H1 (cell line): ENCODE measurements around the gene OR8B4. TPM values are rescaled to one million over a fixed set of nuclear protein-coding genes. Genes with fewer than 3 reads are reported as not detected.

Source experiments
- CTCF ChIA-PET: fragments of 300-600 bp; sonication (Branson Sonifier 250); formaldehyde crosslinking; loops from one replicate; lab custom pipeline; 2021; ENCODE audit not compliant: partially characterized antibody; lab: Charles Lee
- POLR2A ChIA-PET: fragments of 300-600 bp; sonication (Branson Sonifier 250); formaldehyde crosslinking; loops from one replicate; lab custom pipeline; 2021; ENCODE audit warnings: inconsistent platforms; ENCODE audit not compliant: partially characterized antibody; lab: Charles Lee
- DNase-seq, 2 experiments: peaks; one replicate each; pipeline versions ENCODE4 v3.0.0 to v3.0.0-alpha.2; 2010 to 2022; ENCODE audit warnings: low spot score in 2 of 2, low read depth in 1 of 2, mixed read lengths in 1 of 2
- FAIRE-seq: peaks from 2 replicates; lab custom pipeline; 2011; peaks lifted over from hg19 to GRCh38; lab: Jason Lieb, UNC
- H2AFZ ChIP-seq: 2 replicates; pipeline ENCODE4 v1.8.1; 2012; ENCODE audit warnings: low read length, inconsistent platforms
- H2AK5ac ChIP-seq: 2 replicates; pipeline ENCODE4 v1.6.1; 2013; ENCODE audit warnings: low read depth, low read length
- H2BK120ac ChIP-seq: replicated peaks from 2 replicates; pipeline ENCODE3; 2013; ENCODE audit warnings: low read depth, low read length, inconsistent platforms
- H2BK12ac ChIP-seq: 2 replicates; pipeline ENCODE4 v1.6.1; 2013; ENCODE audit warnings: low read depth, low read length
- H2BK15ac ChIP-seq: 2 replicates; pipeline ENCODE4 v1.6.1; 2013; ENCODE audit warnings: low read length
- H2BK20ac ChIP-seq: 2 replicates; pipeline ENCODE4 v1.6.1; 2013; ENCODE audit warnings: low read length
- H2BK5ac ChIP-seq: 2 replicates; pipeline ENCODE4 v1.6.1; 2013; ENCODE audit warnings: low read depth, low read length
- H3K14ac ChIP-seq: 2 replicates; pipeline ENCODE4 v1.6.1; 2013; ENCODE audit warnings: inconsistent platforms; ENCODE audit not compliant: insufficient read length
- H3K18ac ChIP-seq: 2 replicates; pipeline ENCODE4 v1.6.1; 2013; ENCODE audit warnings: low read length; ENCODE audit errors: extremely low read depth
- H3K23ac ChIP-seq: 2 replicates; pipeline ENCODE4 v1.6.1; 2013; ENCODE audit warnings: inconsistent platforms; ENCODE audit not compliant: insufficient read length
- H3K23me2 ChIP-seq: 2 replicates; pipeline ENCODE4 v1.6.1; 2013; ENCODE audit warnings: low read depth, low read length
- H3K27ac ChIP-seq: 2 replicates; pipeline ENCODE4 v1.6.1; 2011; ENCODE audit warnings: low read depth, low read length, inconsistent platforms
- H3K27me3 ChIP-seq, 4 experiments: replicated peaks in 1 of 4; 1 replicate in 1 of 4; 2 replicates in 3 of 4; pipeline versions ENCODE4 v1.6.1 to v1.8.1; 2011 to 2013; ENCODE audit warnings: low read length in 3 of 4, mild to moderate bottlenecking in 3 of 4, inconsistent platforms in 2 of 4, mixed read lengths in 2 of 4, moderate library complexity in 1 of 4; ENCODE audit not compliant: control insufficient read depth in 3 of 4, insufficient read depth in 3 of 4; ENCODE audit errors: extremely low read depth in 1 of 4
- H3K36me3 ChIP-seq, 4 experiments: 2 replicates each; pipeline versions ENCODE4 v1.6.1 to v1.8.1; 2011 to 2013; ENCODE audit warnings: mild to moderate bottlenecking in 4 of 4, low read length in 3 of 4, moderate library complexity in 2 of 4, control low read depth in 1 of 4, inconsistent platforms in 1 of 4; ENCODE audit not compliant: insufficient read depth in 4 of 4, control insufficient read depth in 2 of 4
- H3K4ac ChIP-seq: replicated peaks from 2 replicates; pipeline ENCODE3; 2013; ENCODE audit warnings: low read length, low read depth, mixed read lengths, inconsistent platforms; ENCODE audit not compliant: insufficient read length
- H3K4me1 ChIP-seq, 4 experiments: replicated peaks in 1 of 4; 1 replicate in 1 of 4; 2 replicates in 3 of 4; pipeline versions ENCODE4 v1.6.1 to v1.8.1; 2011 to 2013; ENCODE audit warnings: low read length in 3 of 4, inconsistent platforms in 2 of 4, mixed read lengths in 1 of 4; ENCODE audit not compliant: insufficient read depth in 4 of 4, control insufficient read depth in 3 of 4
- H3K4me2 ChIP-seq, 2 experiments: 2 replicates each; pipeline versions ENCODE4 v1.6.1 to v1.8.1; 2011 to 2013; ENCODE audit warnings: low read depth in 2 of 2, low read length in 2 of 2, control low read depth in 1 of 2, inconsistent platforms in 1 of 2, mild to moderate bottlenecking in 1 of 2; ENCODE audit not compliant: insufficient read depth in 1 of 2
- H3K4me3 ChIP-seq, 4 experiments: fragments of 200-600, 300-600 bp in 1 of 4; sonication (generic), shearing (Covaris generic), sonication (Bioruptor Twin) in 1 of 4; 2 replicates each; pipeline versions ENCODE4 v1.5.1 to v1.8.1; 2011 to 2016; ENCODE audit warnings: low read length in 4 of 4, low read depth in 3 of 4, control low read depth in 2 of 4, inconsistent platforms in 2 of 4, mild to moderate bottlenecking in 2 of 4, mixed read lengths in 1 of 4, moderate library complexity in 1 of 4; ENCODE audit not compliant: insufficient read depth in 2 of 4; ENCODE audit errors: extremely low read depth in 1 of 4
- H3K56ac ChIP-seq: replicated peaks from 2 replicates; pipeline ENCODE3; 2013; ENCODE audit warnings: low read depth, mild to moderate bottlenecking, mixed read lengths, low read length, inconsistent platforms; ENCODE audit not compliant: insufficient read length
- H3K79me1 ChIP-seq: 2 replicates; pipeline ENCODE4 v1.6.1; 2013; ENCODE audit warnings: low read depth, low read length, control low read depth
- H3K79me2 ChIP-seq, 2 experiments: 2 replicates each; pipeline versions ENCODE4 v1.6.1 to v1.8.1; 2012 to 2013; ENCODE audit warnings: low read length in 2 of 2, mild to moderate bottlenecking in 2 of 2, inconsistent platforms in 1 of 2; ENCODE audit not compliant: insufficient read depth in 2 of 2, control insufficient read depth in 1 of 2
- H3K9ac ChIP-seq, 4 experiments: replicated peaks in 1 of 4; 1 replicate in 1 of 4; 2 replicates in 3 of 4; pipeline versions ENCODE4 v1.6.1 to v1.8.1; 2011 to 2013; ENCODE audit warnings: low read depth in 3 of 4, low read length in 3 of 4, control low read depth in 2 of 4, mild to moderate bottlenecking in 2 of 4, moderate library complexity in 2 of 4, inconsistent platforms in 1 of 4; ENCODE audit errors: extremely low read depth in 1 of 4
- H3K9me3 ChIP-seq, 2 experiments: 2 replicates each; pipeline versions ENCODE4 v1.6.1 to v1.8.1; 2012 to 2013; ENCODE audit warnings: mild to moderate bottlenecking in 2 of 2, moderate library complexity in 2 of 2, control low read depth in 1 of 2, inconsistent platforms in 1 of 2, low read depth in 1 of 2, low read length in 1 of 2, mixed read lengths in 1 of 2; ENCODE audit not compliant: insufficient read depth in 2 of 2
- H4K20me1 ChIP-seq, 2 experiments: replicated peaks in 1 of 2; 2 replicates each; pipeline versions ENCODE3 to v1.8.1; 2011 to 2013; ENCODE audit warnings: inconsistent platforms in 2 of 2, low read length in 2 of 2, mild to moderate bottlenecking in 1 of 2; ENCODE audit not compliant: insufficient read depth in 2 of 2, control insufficient read depth in 1 of 2
- H4K5ac ChIP-seq: 2 replicates; pipeline ENCODE4 v1.6.1; 2013; ENCODE audit warnings: low read length, low read depth, mixed read lengths, inconsistent platforms; ENCODE audit not compliant: insufficient read length
- H4K8ac ChIP-seq: 2 replicates; pipeline ENCODE4 v1.8.0; 2013; ENCODE audit warnings: mild to moderate bottlenecking, moderate library complexity, low read length, inconsistent platforms; ENCODE audit not compliant: insufficient read depth; ENCODE audit errors: extremely low read depth
- H4K91ac ChIP-seq: replicated peaks from 2 replicates; pipeline ENCODE3; 2013; ENCODE audit warnings: low read length, mixed read lengths, inconsistent platforms; ENCODE audit not compliant: insufficient read length
- CBX8 ChIP-seq: fragments of 300-800, 300-1000 bp; sonication (generic); IDR thresholded peaks from 2 replicates; pipeline ENCODE4 v1.7.1; 2016; ENCODE audit warnings: low read depth, low read length, borderline replicate concordance
- CTCF ChIP-seq, 3 experiments: IDR thresholded peaks; 1 replicate in 2 of 3; 2 replicates in 1 of 3; pipeline versions ENCODE4 v1.5.1 to v1.6.1; 2011; ENCODE audit warnings: low read length in 3 of 3, mild to moderate bottlenecking in 3 of 3, inconsistent platforms in 2 of 3, low read depth in 1 of 3, moderate library complexity in 1 of 3; ENCODE audit not compliant: insufficient read depth in 1 of 3; ENCODE audit errors: control extremely low read depth in 1 of 3
- HDAC6 ChIP-seq: IDR thresholded peaks from one replicate; pipeline ENCODE4 v1.7.1; 2012; ENCODE audit warnings: low read depth, mild to moderate bottlenecking, inconsistent platforms, low read length, moderate library complexity
- JUN ChIP-seq: IDR thresholded peaks from 2 replicates; pipeline ENCODE4 v1.6.1; 2011; ENCODE audit warnings: low read depth, mild to moderate bottlenecking, improper control_type of control experiment, low read length
- JUND ChIP-seq: IDR thresholded peaks from 2 replicates; pipeline ENCODE4 v1.6.1; 2011; ENCODE audit warnings: mild to moderate bottlenecking, improper control_type of control experiment, low read length
- RAD21 ChIP-seq, 2 experiments: IDR thresholded peaks in 1 of 2; conservative IDR thresholded peaks in 1 of 2; 2 replicates each; pipeline ENCODE4 v1.6.1; 2011; ENCODE audit warnings: low read depth in 2 of 2, low read length in 2 of 2, improper control_type of control experiment in 1 of 2, inconsistent platforms in 1 of 2, mild to moderate bottlenecking in 1 of 2, moderate library complexity in 1 of 2
- RNF2 ChIP-seq: fragments of 200-900, 300-1000 bp; sonication (generic); IDR thresholded peaks from 2 replicates; pipeline ENCODE4 v1.7.1; 2016; ENCODE audit warnings: borderline replicate concordance, low read depth, mild to moderate bottlenecking, antibody characterized with exemption, low read length; ENCODE audit not compliant: poor library complexity, severe bottlenecking; ENCODE audit errors: missing control alignments
- TBP ChIP-seq: IDR thresholded peaks from 2 replicates; pipeline ENCODE4 v1.6.1; 2011; ENCODE audit warnings: low read depth, low read length, improper control_type of control experiment
- TCF12 ChIP-seq: IDR thresholded peaks from 2 replicates; pipeline ENCODE4 v1.6.1; 2011; ENCODE audit warnings: low read depth, mild to moderate bottlenecking, low read length
- TEAD4 ChIP-seq: IDR thresholded peaks from 2 replicates; pipeline ENCODE4 v1.6.1; 2012; ENCODE audit warnings: low read depth, low read length, inconsistent platforms, mixed read lengths
- WGBS, 2 experiments: shearing (Covaris generic) in 1 of 2; methylation state at CpG; one replicate each; pipeline versions ENCODE4 v1.1.6 to v1.1.7; 2013 to 2015; ENCODE audit warnings: low lambda C conversion rate in 2 of 2, mixed read lengths in 2 of 2, inconsistent platforms in 1 of 2, low coverage in 1 of 2, missing lambda C conversion rate in 1 of 2; ENCODE audit not compliant: insufficient replicate concordance in 2 of 2, insufficient coverage in 1 of 2, insufficient read length in 1 of 2; ENCODE audit errors: extremely low coverage in 1 of 2, missing lambda C conversion rate in 1 of 2; 5-methylcytosine and 5-hydroxymethylcytosine counted together
- polyA plus RNA-seq, 7 experiments: library from polyadenylated mRNA; depleted of rRNA in 3 of 7; stranded (reverse) in 5 of 7; unstranded in 2 of 7; fragments of >200 nt in 5 of 7; fragments of 200-250 nt in 2 of 7; gene quantifications; 1 replicate in 5 of 7; 2 replicates in 1 of 7; 4 replicates in 1 of 7; pipeline versions ENCODE4 v1.2.1 to v1.2.3, GENCODE V29; 2011 to 2013; ENCODE audit warnings: missing spikeins in 2 of 7, mixed read lengths in 2 of 7
- total RNA-seq: library from RNA; stranded (reverse); fragmentation: NEBNext Ultra II Directional; extraction: Animal tissue kit (Norgen Biotek cat#: 25700); gene quantifications from 2 replicates; pipeline ENCODE4 v1.2.1, GENCODE V29; 2021

OR8B4 gene
- total and polyA plus RNA-seq, 2 of the 8 experiments (the other 6 are each of a cell fraction or from before 2014, with no cell fraction given), result not detected

DNA sequence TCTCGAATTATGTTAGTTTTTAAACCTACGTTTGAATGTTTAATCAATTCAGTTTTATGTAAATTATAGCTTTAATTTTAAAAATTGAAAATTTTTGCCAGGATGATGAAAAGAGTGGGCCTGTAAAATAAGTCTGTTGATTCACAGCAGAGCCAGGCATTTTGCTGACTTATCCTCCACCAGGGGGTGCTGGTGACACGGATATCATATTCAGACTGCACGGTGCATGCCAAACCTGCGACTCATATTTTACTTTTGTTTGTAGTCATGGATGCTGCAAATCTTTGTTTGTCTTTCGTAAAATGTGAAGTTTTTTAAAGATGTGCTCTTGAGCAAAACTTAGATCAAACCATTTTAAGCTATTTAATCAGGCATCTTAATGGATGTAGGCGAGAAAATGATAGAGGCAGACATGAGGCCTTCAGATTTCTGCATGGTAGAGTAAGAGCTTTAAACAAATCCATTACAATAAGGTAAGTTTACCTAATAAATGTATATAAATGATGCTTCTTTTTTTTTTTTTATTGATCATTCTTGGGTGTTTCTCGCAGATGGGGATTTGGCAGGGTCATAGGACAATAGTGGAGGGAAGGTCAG is 22.2 kb downstream of the OR8B4 start:
- DNase-seq, result peak; percentile 31 to 64
- Histone ChIP-seq H3K27me3 (no peaks in the 10 kb centered on the region), H3K4ac (no peak overlapping the region), H4K8ac (no peak overlapping the region), H3K79me2 (no peaks in the 10 kb centered on the region), H3K79me1 (no peaks in the 10 kb centered on the region), H2BK5ac (no peak overlapping the region), H4K5ac (no peak overlapping the region), H3K14ac (no peak overlapping the region), H4K91ac (no peak overlapping the region), H3K4me1 (no peaks in the 10 kb centered on the region), H3K4me2 (no peak overlapping the region), H3K23me2 (no peaks in the 10 kb centered on the region), H2BK120ac (no peak overlapping the region), H3K9me3 (no peaks in the 10 kb centered on the region), H2AFZ (no peak overlapping the region), H3K23ac (no peak overlapping the region), H4K20me1 (no peaks in the 10 kb centered on the region), H2BK12ac (no peak overlapping the region), H3K36me3 (no peaks in the 10 kb centered on the region), H3K4me3 (no peak overlapping the region), H3K56ac (no peak overlapping the region), H3K18ac (no peak overlapping the region), H3K9ac (no peak overlapping the region), H2BK15ac (no peak overlapping the region), H3K27ac (no peak overlapping the region), H2AK5ac (no peak overlapping the region), H2BK20ac (no peak overlapping the region)
- WGBS, 2 experiments, result 63% methylated on average over 8 of the region's 8 CpGs; no CpG with 5 or more reads in 1 of the 2 experiments
- ChIA-PET POLR2A (no interaction called here), CTCF (interaction anchor here (0.7 to 2.9 kb wide), 44 partner anchors 10 to 464 kb away, joined by 3 to 22 read pairs (median 4); partner anchors contain the start of genes OR8B12 and TBRG1)
- peak; percentile 81 for FAIRE-seq
- TF ChIP-seq RAD21 (IDR thresholded peaks at IDR 0.05 in 1 of 2, conservative IDR thresholded peaks at IDR 0.05 in 1 of 2; ENCODE audit: low read depth in 2 of 2, low read length in 2 of 2), result peak; percentile 67 to 77
- TF ChIP-seq TEAD4, result no peak
- TF ChIP-seq RNF2, result no peak
- peak; percentile 57 to 78 (median 75) for TF ChIP-seq CTCF (IDR thresholded peaks at IDR 0.05; ENCODE audit: control extremely low read depth in 1 of 3, insufficient read depth in 1 of 3, low read depth in 1 of 3, low read length in 3 of 3)
- peak; percentile 84 for TF ChIP-seq JUN
- no peak for TF ChIP-seq TBP
- TF ChIP-seq CBX8, result no peak
- TF ChIP-seq HDAC6, result no peak
- TF ChIP-seq JUND, result peak; percentile 95
- TF ChIP-seq TCF12, result no peak
